OCI-LY7 (cell line): Measurements from ENCODE around the gene SPTB. TPM values are rescaled to one million over a fixed set of nuclear protein-coding genes. Genes with fewer than 3 reads are reported as not detected.

Experiments
- BruUV-seq: library from RNA; stranded (reverse); fragments of 400-500 nt; replicated peaks from 2 replicates; lab custom pipeline; 2021; lab: Mats Ljungman, UMichigan
- CTCF ChIA-PET: fragments of 300-600 bp; sonication (Branson Sonifier 250); formaldehyde crosslinking; loops from one replicate; lab custom pipeline; 2022; ENCODE audit warnings: antibody characterized with exemption; ENCODE audit not compliant: unreplicated experiment; lab: Charles Lee
- POLR2A ChIA-PET: fragments of 300-600 bp; sonication (Branson Sonifier 250); formaldehyde crosslinking; loops from one replicate; lab custom pipeline; 2022; ENCODE audit warnings: antibody characterized with exemption; lab: Charles Lee
- DNase-seq: peaks from one replicate; pipeline ENCODE4 v3.0.0-alpha.2; 2015; ENCODE audit warnings: low spot score
- H2AFZ ChIP-seq: fragments of 200-600 bp; sonication (generic), shearing (Covaris generic); 2 replicates; pipeline ENCODE4 v1.6.1; 2014; ENCODE audit warnings: mild to moderate bottlenecking, antibody characterized with exemption, low read length, moderate library complexity
- H3K27ac ChIP-seq: fragments of 200-600 bp; sonication (generic); 2 replicates; pipeline ENCODE4 v1.5.1; 2014; ENCODE audit warnings: mixed run types, low read depth, mild to moderate bottlenecking, moderate library complexity, low read length, inconsistent platforms; ENCODE audit not compliant: poor library complexity, severe bottlenecking
- H3K36me3 ChIP-seq: fragments of 200-600 bp; sonication (generic); 2 replicates; pipeline ENCODE4 v1.6.1; 2014; ENCODE audit warnings: mild to moderate bottlenecking, antibody characterized with exemption, low read length, moderate library complexity, mixed read lengths; ENCODE audit not compliant: insufficient read depth
- H3K4me1 ChIP-seq: fragments of 200-600 bp; sonication (generic); 2 replicates; pipeline ENCODE4 v1.5.1; 2014; ENCODE audit warnings: mild to moderate bottlenecking, low read length; ENCODE audit not compliant: insufficient read depth, poor library complexity, severe bottlenecking
- H3K4me2 ChIP-seq: fragments of 200-600 bp; sonication (generic); 2 replicates; pipeline ENCODE4 v1.6.1; 2014; ENCODE audit warnings: mild to moderate bottlenecking, low read length
- H3K4me3 ChIP-seq: fragments of 200-600 bp; sonication (generic); 2 replicates; pipeline ENCODE4 v1.5.1; 2014; ENCODE audit warnings: mild to moderate bottlenecking, low read depth, low read length; ENCODE audit not compliant: poor library complexity, severe bottlenecking
- H3K79me2 ChIP-seq: fragments of 200-600 bp; sonication (generic); 2 replicates; pipeline ENCODE4 v1.6.1; 2016; ENCODE audit warnings: low read depth, mild to moderate bottlenecking, low read length, moderate library complexity, mixed read lengths; ENCODE audit not compliant: insufficient read depth
- H3K9me2 ChIP-seq: fragments of 200-600 bp; sonication (generic); 2 replicates; pipeline ENCODE4 v1.6.1; 2016; ENCODE audit warnings: mild to moderate bottlenecking, low read length, mixed read lengths; ENCODE audit not compliant: insufficient read depth
- H3K9me3 ChIP-seq: fragments of 200-600 bp; sonication (generic); 2 replicates; pipeline ENCODE4 v1.6.1; 2014; ENCODE audit warnings: mild to moderate bottlenecking, mixed run types, low read length, mixed read lengths
- H4K20me1 ChIP-seq: fragments of 200-600 bp; sonication (generic); 2 replicates; pipeline ENCODE4 v1.6.1; 2014; ENCODE audit warnings: mild to moderate bottlenecking, antibody characterized with exemption, low read length, moderate library complexity, mixed read lengths; ENCODE audit not compliant: insufficient read depth
- EZH2phosphoT487 ChIP-seq: fragments of 200-600 bp; sonication (generic); IDR thresholded peaks from 2 replicates; pipeline ENCODE4 v1.6.1; 2018; ENCODE audit warnings: low read depth, borderline replicate concordance, mild to moderate bottlenecking, mixed run types, antibody characterized with exemption, low read length, moderate library complexity, mixed read lengths
- intact Hi-C: fragments of 100-400 bp; cut with micrococcal nuclease; formaldehyde crosslinking; loops from one replicate; pipeline ENCODE4 v1.10.0; 2022; ENCODE audit not compliant: unreplicated experiment
- total RNA-seq, 2 experiments: library from RNA; depleted of rRNA in 1 of 2; stranded (reverse); fragments of >200 nt in 1 of 2; shearing (Covaris generic) in 1 of 2; gene quantifications; 2 replicates each; pipeline ENCODE4 v1.2.3, GENCODE V29; 2014 to 2022
- TF ChIP-seq, protein P1 (sequence below): fragments of 200-600 bp; sonication (generic); conservative IDR thresholded peaks from 2 replicates; pipeline ENCODE4 v1.5.1; 2014; ENCODE audit warnings: mild to moderate bottlenecking, antibody characterized with exemption, low read length, moderate library complexity, mixed read lengths

The SPTB gene
- total RNA-seq, 2 experiments from 2014 or later, result not detected

DNA sequence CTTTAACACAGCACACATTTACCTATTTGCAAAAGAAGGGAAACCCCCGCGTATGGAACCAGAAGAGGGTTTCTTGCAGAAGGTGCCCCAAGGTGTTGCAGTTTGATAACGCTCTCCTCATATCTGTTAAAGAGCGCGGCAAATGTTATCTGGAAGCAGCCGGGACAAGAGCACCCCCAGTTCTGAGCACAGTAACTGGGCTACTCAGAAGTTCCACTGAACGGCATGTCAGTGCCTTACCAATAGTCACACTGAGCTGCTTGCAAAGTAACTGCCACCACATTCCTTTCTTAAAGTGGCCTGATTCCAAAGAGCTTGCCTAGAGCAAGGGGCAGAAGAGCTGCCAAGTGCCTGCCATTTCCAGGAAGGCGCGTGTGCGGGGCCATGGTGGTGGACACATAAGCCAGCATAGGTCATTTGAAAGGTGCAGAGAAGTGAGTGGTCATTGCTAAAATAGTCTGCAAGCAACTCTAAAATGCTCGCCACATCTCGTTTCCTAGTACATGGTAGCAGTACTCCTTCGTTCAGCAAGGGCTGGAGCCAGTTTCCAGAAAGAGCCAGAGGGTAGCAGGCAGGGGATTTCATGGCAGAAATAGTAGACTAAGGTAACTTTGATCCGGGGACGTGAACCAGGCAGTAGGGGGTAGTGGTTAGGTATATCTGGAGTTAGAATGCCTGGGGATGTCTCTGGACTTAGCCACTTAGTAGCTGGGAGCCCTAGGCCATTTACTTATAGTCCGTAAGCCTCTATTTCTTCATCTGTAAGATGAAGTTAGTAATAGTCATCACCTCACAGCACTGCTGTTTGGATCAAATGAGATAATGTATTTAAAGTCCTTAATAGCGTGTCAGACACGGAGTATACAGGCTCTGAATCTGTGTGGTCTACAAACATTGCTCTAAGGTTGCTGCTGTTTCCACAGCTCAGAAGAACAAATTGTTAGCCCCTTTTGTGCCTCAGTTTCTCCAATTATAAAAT is 37.6 kb downstream of the SPTB start:
- DNase-seq, result no peak
- Histone ChIP-seq H3K36me3 (no peaks in the 10 kb centered on the region), H3K9me3 (no peaks in the 10 kb centered on the region), H3K79me2 (no peaks in the 10 kb centered on the region), H3K9me2 (no peaks in the 10 kb centered on the region), H3K4me3 (no peak overlapping the region), H3K4me2 (no peak overlapping the region), H4K20me1 (no peaks in the 10 kb centered on the region), H2AFZ (no peak overlapping the region), H3K4me1 (no peaks in the 10 kb centered on the region), H3K27ac (no peak overlapping the region)
- no TSS peak for BruUV-seq
- TF ChIP-seq, protein P1, sequence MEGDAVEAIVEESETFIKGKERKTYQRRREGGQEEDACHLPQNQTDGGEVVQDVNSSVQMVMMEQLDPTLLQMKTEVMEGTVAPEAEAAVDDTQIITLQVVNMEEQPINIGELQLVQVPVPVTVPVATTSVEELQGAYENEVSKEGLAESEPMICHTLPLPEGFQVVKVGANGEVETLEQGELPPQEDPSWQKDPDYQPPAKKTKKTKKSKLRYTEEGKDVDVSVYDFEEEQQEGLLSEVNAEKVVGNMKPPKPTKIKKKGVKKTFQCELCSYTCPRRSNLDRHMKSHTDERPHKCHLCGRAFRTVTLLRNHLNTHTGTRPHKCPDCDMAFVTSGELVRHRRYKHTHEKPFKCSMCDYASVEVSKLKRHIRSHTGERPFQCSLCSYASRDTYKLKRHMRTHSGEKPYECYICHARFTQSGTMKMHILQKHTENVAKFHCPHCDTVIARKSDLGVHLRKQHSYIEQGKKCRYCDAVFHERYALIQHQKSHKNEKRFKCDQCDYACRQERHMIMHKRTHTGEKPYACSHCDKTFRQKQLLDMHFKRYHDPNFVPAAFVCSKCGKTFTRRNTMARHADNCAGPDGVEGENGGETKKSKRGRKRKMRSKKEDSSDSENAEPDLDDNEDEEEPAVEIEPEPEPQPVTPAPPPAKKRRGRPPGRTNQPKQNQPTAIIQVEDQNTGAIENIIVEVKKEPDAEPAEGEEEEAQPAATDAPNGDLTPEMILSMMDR, result no peak
- TF ChIP-seq EZH2phosphoT487, result no peak
- intact Hi-C loops, result no loop called here
- ChIA-PET CTCF (no interaction called here), POLR2A (no interaction called here)

DNA sequence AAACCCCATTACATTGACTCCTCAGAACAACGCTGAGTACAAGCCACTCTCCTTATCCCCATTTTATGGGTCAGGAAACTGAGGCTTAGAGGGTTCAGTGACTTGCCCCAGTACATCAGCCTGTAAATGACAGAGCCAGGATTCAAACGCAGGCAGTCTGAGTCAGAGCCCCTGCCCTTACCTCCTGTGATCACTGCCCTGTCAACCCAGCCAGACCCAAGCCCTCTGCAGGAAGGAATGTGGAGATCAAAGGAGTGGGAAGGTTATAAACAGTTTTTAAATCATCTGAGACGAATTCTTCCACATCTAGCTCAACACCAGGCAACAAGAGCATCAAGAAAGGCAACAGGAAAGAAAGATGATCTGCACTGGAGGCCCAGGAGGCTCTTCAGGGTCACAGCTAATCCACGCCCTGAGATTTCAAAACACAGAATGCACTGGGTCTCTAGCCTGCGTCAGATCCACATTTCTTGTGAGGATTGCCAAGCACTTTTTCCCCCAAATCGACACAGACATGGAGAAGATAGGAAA is 38.5 kb downstream of the SPTB start:
- no peaks in the 10 kb centered on the region for H3K79me2 ChIP-seq
- H2AFZ ChIP-seq, result no peak overlapping the region
- H3K4me3 ChIP-seq, result no peak overlapping the region
- H3K27ac ChIP-seq, result no peak overlapping the region
- CTCF ChIA-PET, result no interaction called here
- H3K4me2 ChIP-seq, result no peak overlapping the region
- no peaks in the 10 kb centered on the region for H3K9me2 ChIP-seq
- no peaks in the 10 kb centered on the region for H3K4me1 ChIP-seq
- H3K36me3 ChIP-seq, result no peaks in the 10 kb centered on the region
- no peak for TF ChIP-seq EZH2phosphoT487
- TF ChIP-seq, protein P1, result no peak
- POLR2A ChIA-PET, result no interaction called here
- H3K9me3 ChIP-seq, result no peaks in the 10 kb centered on the region
- BruUV-seq, result no TSS peak
- intact Hi-C loops, result no loop called here
- H4K20me1 ChIP-seq, result no peaks in the 10 kb centered on the region
- no peak for DNase-seq

DNA sequence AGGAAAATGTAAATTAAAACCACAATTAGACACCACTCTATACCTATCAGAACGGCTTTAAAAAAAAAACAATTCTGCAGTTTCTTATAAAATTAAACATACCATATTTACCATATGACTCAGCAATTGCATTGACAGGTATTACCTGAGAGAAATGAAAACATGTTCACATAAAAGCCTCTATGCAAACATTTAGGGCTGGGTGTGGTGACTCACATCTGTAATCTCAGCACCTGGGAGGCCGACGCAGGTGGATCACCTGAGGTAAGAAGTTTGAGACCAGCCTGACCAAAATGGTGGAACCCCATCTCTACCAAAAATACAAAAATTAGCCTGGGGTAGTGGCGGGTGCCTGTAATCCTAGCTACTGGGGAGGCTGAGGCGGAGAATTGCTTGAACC is 41.1 kb downstream of the SPTB start:
- intact Hi-C loops, result no loop called here
- Histone ChIP-seq H3K79me2 (no peaks in the 10 kb centered on the region), H3K27ac (no peak overlapping the region), H4K20me1 (no peaks in the 10 kb centered on the region), H3K4me2 (no peak overlapping the region), H3K4me3 (no peak overlapping the region), H3K9me2 (no peaks in the 10 kb centered on the region), H2AFZ (no peak overlapping the region), H3K9me3 (no peaks in the 10 kb centered on the region), H3K36me3 (no peaks in the 10 kb centered on the region), H3K4me1 (no peaks in the 10 kb centered on the region)
- DNase-seq, result no peak
- POLR2A ChIA-PET, result no interaction called here
- no TSS peak for BruUV-seq
- TF ChIP-seq, protein P1, result no peak
- no peak for TF ChIP-seq EZH2phosphoT487
- CTCF ChIA-PET, result no interaction called here
